ENCODE results near the gene PLEKHA1. TPM values are rescaled to one million over a fixed set of nuclear protein-coding genes. Genes with fewer than 3 reads are reported as not detected.

PLEKHA1 gene
- total RNA-seq, 1 experiment from 2014 or later, result 7.3 TPM

DNA sequence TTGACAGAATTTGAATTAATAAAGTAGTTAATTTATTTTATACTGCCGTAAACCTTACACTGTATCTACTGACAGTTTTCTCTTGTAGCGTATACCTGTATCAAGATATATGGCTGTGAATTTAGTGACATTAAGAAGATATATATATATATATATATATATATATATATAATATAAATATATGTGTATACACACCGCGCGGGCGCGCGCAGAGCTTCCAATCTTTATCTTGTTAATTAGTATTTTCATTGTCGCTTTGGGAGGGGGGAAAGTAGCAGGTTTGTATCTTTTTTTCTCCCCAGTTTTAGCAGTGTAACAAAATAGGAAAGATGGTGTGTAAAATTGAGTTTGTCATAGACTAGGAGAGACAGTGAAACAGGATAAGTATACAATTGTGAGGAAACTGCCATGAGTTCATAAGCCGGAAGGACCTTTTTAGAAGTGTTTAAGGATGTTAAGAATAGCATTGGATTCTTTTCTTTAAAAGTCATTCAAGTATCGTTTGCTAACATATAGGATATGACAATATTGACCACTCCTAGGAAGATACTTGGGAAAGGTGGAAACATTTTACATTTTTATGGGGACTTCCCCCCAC is 2.0 kb downstream of the PLEKHA1 start:
- Histone ChIP-seq H3K4me3 (ENCODE audit: low read length) (no peak overlapping the region), H3K9ac (ENCODE audit: low read length) (no peak overlapping the region), H3K9me2 (replicated peaks; ENCODE audit: insufficient read depth, low read length) (no peaks in the 10 kb centered on the region), H3K79me2 (ENCODE audit: low read length) (no peaks in the 10 kb centered on the region), H4K20me1 (ENCODE audit: insufficient read depth, low read depth, low read length) (no peaks in the 10 kb centered on the region), H3K4me2 (ENCODE audit: low read depth, low read length, poor library complexity, severe bottlenecking) (no peak overlapping the region), H3K9me3 (ENCODE audit: low read length) (no peaks in the 10 kb centered on the region), H2AFZ (ENCODE audit: low read length) (no peak overlapping the region), H3K4me1 (ENCODE audit: low read length) (peaks cover 3% of the 10 kb centered on the region; the same call in 1 of the 2 replicates), H3K27me3 (ENCODE audit: low read length) (peaks cover 2% of the 10 kb centered on the region; the same call in 1 of the 2 replicates), H3K36me3 (ENCODE audit: insufficient read depth, low read length) (no peaks in the 10 kb centered on the region), H3K27ac (ENCODE audit: low read length) (no peak overlapping the region)
- no peak for DNase-seq

DNA sequence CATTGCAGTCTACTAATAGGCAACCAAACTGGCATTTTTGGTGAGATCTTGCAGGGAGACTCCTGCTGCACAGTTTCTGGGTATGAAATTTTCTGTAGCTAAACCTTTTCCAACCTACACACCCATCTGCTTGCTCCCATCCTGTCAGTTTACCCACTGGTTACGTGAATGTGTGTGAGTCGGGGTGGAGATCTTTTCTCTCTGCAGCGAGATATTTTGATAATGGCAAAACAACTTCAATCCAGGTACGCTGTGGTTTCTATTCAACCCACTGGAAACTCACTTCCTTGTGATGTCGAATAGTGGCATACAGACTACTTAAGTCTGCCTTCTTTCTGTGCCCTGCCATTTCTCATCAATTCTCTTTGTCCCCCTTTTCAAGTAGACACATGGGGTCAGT is 4.5 kb downstream of the PLEKHA1 start:
- Histone ChIP-seq H3K27me3 (ENCODE audit: low read length) (peaks cover 2% of the 10 kb centered on the region; the same call in 1 of the 2 replicates), H3K9ac (ENCODE audit: low read length) (no peak overlapping the region), H2AFZ (ENCODE audit: low read length) (no peak overlapping the region), H4K20me1 (ENCODE audit: insufficient read depth, low read depth, low read length) (no peaks in the 10 kb centered on the region), H3K27ac (ENCODE audit: low read length) (no peak overlapping the region), H3K9me2 (replicated peaks; ENCODE audit: insufficient read depth, low read length) (no peaks in the 10 kb centered on the region), H3K4me1 (ENCODE audit: low read length) (peaks cover 3% of the 10 kb centered on the region; the same call in 1 of the 2 replicates), H3K79me2 (ENCODE audit: low read length) (no peaks in the 10 kb centered on the region), H3K36me3 (ENCODE audit: insufficient read depth, low read length) (no peaks in the 10 kb centered on the region), H3K9me3 (ENCODE audit: low read length) (no peaks in the 10 kb centered on the region), H3K4me2 (ENCODE audit: low read depth, low read length, poor library complexity, severe bottlenecking) (no peak overlapping the region), H3K4me3 (ENCODE audit: low read length) (no peak overlapping the region)
- no peak for DNase-seq

DNA sequence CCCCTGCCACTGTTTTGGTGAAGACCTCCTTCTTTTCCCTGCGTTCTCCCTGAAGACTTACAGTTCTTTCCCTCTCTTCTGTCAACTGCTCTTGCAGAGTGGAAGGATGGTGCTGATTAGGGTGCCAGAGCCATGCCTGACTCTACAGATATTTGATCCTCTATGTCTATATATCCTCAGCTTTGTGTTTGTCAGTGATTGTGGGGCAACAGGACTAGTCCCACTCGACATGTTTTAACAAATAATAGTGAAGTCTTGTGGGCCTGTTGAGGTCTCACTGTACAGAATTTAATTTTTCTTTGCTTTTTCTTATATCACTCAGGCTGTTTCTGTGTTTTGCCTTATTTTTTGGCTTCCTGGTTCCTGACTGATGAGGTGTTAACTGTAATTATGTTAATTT is 5.0 kb downstream of the PLEKHA1 start:
- Histone ChIP-seq H3K4me3 (ENCODE audit: low read length) (no peak overlapping the region), H3K36me3 (ENCODE audit: insufficient read depth, low read length) (no peaks in the 10 kb centered on the region), H2AFZ (ENCODE audit: low read length) (no peak overlapping the region), H3K79me2 (ENCODE audit: low read length) (no peaks in the 10 kb centered on the region), H3K4me2 (ENCODE audit: low read depth, low read length, poor library complexity, severe bottlenecking) (no peak overlapping the region), H3K27me3 (ENCODE audit: low read length) (peaks cover 2% of the 10 kb centered on the region; the same call in 1 of the 2 replicates), H3K9me2 (replicated peaks; ENCODE audit: insufficient read depth, low read length) (no peaks in the 10 kb centered on the region), H3K9me3 (ENCODE audit: low read length) (no peaks in the 10 kb centered on the region), H3K27ac (ENCODE audit: low read length) (no peak overlapping the region), H3K9ac (ENCODE audit: low read length) (no peak overlapping the region), H4K20me1 (ENCODE audit: insufficient read depth, low read depth, low read length) (no peaks in the 10 kb centered on the region), H3K4me1 (ENCODE audit: low read length) (peaks cover 3% of the 10 kb centered on the region; the same call in 1 of the 2 replicates)
- DNase-seq, result no peak

DNA sequence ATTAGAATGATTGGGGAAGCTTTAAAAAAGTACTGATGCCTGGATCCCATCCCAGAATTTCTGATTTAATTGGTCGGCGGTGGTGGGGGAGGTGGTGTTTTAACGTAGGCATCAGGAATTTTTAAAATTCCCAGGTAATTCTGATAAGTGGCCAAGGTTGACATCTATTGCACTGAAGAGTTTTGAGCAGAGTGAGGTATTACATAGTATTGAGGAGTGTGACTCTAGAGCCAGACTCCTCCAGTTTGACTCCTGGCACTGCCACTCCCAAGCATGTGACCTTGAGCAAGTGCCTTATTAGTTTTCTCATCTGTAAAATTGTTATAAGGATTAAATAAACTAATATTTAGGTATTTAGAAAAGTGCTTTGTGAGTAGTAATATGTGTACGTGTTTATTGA is 6.2 kb downstream of the PLEKHA1 start:
- no peak for DNase-seq
- Histone ChIP-seq H4K20me1 (ENCODE audit: insufficient read depth, low read depth, low read length) (no peaks in the 10 kb centered on the region), H3K9me2 (replicated peaks; ENCODE audit: insufficient read depth, low read length) (no peaks in the 10 kb centered on the region)

DNA sequence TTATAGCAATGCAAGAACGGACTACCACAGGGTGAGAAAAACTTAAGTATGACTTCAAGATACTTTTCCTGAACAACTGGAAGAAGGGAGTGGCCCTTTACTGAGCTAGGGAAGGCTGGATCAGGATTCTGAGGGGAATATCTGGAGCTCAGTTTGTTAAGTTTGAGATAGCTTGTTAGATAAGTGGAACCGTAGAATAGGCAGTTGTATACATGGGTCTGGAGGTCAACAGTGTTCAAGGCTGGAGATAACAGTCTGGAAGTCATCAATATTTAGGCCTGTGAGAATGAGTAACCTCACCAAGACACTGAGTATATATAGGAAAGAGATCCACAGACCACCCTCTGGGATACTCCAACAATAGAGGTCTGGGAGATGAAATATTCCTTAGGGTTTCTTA is 7.2 kb downstream of the PLEKHA1 start:
- Histone ChIP-seq H3K36me3 (ENCODE audit: insufficient read depth, low read length) (no peaks in the 10 kb centered on the region), H3K4me3 (ENCODE audit: low read length) (no peak overlapping the region), H3K4me1 (ENCODE audit: low read length) (no peaks in the 10 kb centered on the region), H3K27me3 (ENCODE audit: low read length) (peaks cover 2% of the 10 kb centered on the region; the same call in 1 of the 2 replicates), H3K27ac (ENCODE audit: low read length) (no peak overlapping the region), H3K9me2 (replicated peaks; ENCODE audit: insufficient read depth, low read length) (no peaks in the 10 kb centered on the region), H3K9ac (ENCODE audit: low read length) (no peak overlapping the region), H3K9me3 (ENCODE audit: low read length) (no peaks in the 10 kb centered on the region), H2AFZ (ENCODE audit: low read length) (no peak overlapping the region), H3K79me2 (ENCODE audit: low read length) (no peaks in the 10 kb centered on the region), H3K4me2 (ENCODE audit: low read depth, low read length, poor library complexity, severe bottlenecking) (no peak overlapping the region), H4K20me1 (ENCODE audit: insufficient read depth, low read depth, low read length) (no peaks in the 10 kb centered on the region)
- peak; percentile 36 for DNase-seq

More for the DNA sequence above, 6.2 kb downstream of the PLEKHA1 start:
- Histone ChIP-seq H3K9ac (ENCODE audit: low read length) (no peak overlapping the region), H3K4me2 (ENCODE audit: low read depth, low read length, poor library complexity, severe bottlenecking) (no peak overlapping the region), H3K36me3 (ENCODE audit: insufficient read depth, low read length) (no peaks in the 10 kb centered on the region), H2AFZ (ENCODE audit: low read length) (no peak overlapping the region), H3K4me1 (ENCODE audit: low read length) (no peaks in the 10 kb centered on the region), H3K27ac (ENCODE audit: low read length) (no peak overlapping the region), H3K79me2 (ENCODE audit: low read length) (no peaks in the 10 kb centered on the region), H3K27me3 (ENCODE audit: low read length) (peaks cover 2% of the 10 kb centered on the region; the same call in 1 of the 2 replicates), H3K9me3 (ENCODE audit: low read length) (no peaks in the 10 kb centered on the region), H3K4me3 (ENCODE audit: low read length) (no peak overlapping the region)

DNA sequence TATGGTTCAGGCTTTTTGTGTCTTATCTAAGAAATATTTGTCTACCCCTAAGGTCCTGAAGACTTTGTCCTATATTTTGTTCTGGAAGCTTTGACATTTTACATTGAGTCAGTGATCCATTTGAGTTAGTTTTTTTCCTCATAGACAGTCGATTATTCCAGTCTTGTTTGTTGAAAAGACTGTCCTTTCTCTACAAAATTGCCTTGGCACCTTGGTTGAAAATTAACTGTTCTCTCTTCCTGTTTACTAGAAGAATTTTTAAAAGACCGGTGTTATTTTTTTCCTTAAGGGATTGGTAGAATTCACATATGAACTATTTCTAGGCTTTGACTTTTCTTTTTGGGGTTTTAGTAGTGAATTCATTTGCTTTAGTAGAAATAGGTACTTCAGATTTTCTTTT is 12.0 kb downstream of the PLEKHA1 start:
- Histone ChIP-seq H3K36me3 (ENCODE audit: insufficient read depth, low read length) (no peaks in the 10 kb centered on the region), H4K20me1 (ENCODE audit: insufficient read depth, low read depth, low read length) (no peaks in the 10 kb centered on the region), H3K4me1 (ENCODE audit: low read length) (peaks cover 6% of the 10 kb centered on the region; the same call in 1 of the 2 replicates), H3K27me3 (ENCODE audit: low read length) (no peaks in the 10 kb centered on the region), H3K9me3 (ENCODE audit: low read length) (no peaks in the 10 kb centered on the region), H3K4me2 (ENCODE audit: low read depth, low read length, poor library complexity, severe bottlenecking) (no peak overlapping the region), H3K9me2 (replicated peaks; ENCODE audit: insufficient read depth, low read length) (no peaks in the 10 kb centered on the region), H2AFZ (ENCODE audit: low read length) (no peak overlapping the region), H3K4me3 (ENCODE audit: low read length) (no peak overlapping the region), H3K79me2 (ENCODE audit: low read length) (no peaks in the 10 kb centered on the region), H3K9ac (ENCODE audit: low read length) (no peak overlapping the region), H3K27ac (ENCODE audit: low read length) (no peak overlapping the region)
- no peak for DNase-seq

DNA sequence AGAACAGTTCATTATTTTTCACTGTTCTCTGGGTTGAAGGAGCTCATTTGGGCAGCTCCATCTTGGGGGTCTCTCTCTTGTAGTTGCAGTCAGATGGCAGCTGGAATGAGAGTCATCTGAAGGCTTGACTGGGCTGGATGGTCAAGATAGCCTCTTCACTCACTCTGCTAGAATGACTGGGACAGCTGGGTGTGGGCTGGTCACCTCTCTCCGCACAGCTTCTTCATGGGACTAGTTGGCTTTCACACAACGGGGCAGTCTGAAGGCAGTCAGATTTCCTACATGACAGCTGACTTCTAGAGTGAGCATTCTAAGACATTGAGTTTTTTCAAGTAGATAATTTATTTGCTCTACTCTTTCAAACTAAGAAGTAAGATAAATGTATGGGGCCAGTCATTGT is 13.1 kb downstream of the PLEKHA1 start:
- H3K9me2 ChIP-seq (replicated peaks; ENCODE audit: insufficient read depth, low read length), result no peaks in the 10 kb centered on the region
- peaks cover 11% of the 10 kb centered on the region; the same call in 1 of the 2 replicates for H3K4me1 ChIP-seq (ENCODE audit: low read length)
- H2AFZ ChIP-seq (ENCODE audit: low read length), result no peak overlapping the region
- H3K9ac ChIP-seq (ENCODE audit: low read length), result no peak overlapping the region
- no peaks in the 10 kb centered on the region for H4K20me1 ChIP-seq (ENCODE audit: insufficient read depth, low read depth, low read length)
- no peak overlapping the region for H3K4me3 ChIP-seq (ENCODE audit: low read length)
- H3K79me2 ChIP-seq (ENCODE audit: low read length), result no peaks in the 10 kb centered on the region
- DNase-seq, result no peak
- no peaks in the 10 kb centered on the region for H3K27me3 ChIP-seq (ENCODE audit: low read length)
- no peak overlapping the region for H3K4me2 ChIP-seq (ENCODE audit: low read depth, low read length, poor library complexity, severe bottlenecking)
- no peaks in the 10 kb centered on the region for H3K36me3 ChIP-seq (ENCODE audit: insufficient read depth, low read length)
- no peak overlapping the region for H3K27ac ChIP-seq (ENCODE audit: low read length)
- H3K9me3 ChIP-seq (ENCODE audit: low read length), result no peaks in the 10 kb centered on the region

DNA sequence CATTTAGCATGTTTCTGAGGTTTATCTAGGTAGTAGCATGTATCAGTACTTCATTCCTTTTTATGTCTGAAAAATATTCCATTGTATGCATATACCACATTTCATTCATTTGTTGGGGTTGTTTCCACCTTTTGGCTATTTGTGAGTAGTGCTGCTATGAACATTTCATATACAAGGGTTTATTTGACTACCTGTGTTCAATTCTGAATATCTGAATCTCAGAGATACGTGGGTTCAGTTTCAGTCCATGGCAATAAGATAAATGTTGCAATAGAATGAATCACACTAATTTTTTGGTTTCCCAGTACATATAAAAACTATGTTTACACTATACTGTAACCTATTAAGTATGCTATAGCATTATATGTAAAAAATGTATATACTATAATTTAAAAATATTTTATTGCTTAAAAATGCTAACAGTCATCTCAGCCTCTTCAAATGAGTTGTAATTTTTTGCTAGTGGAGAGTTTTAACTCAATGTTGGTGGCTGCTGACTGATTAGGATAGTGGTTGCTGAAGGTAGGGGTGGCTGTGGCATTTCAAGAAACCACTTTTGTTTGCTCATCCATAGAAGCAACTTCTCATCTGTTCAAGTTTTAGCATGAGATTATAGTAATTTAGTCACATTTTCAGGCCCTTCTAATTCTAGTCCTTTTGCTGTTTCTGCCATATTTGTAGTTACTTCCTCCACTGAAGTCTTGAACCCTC is 13.9 kb downstream of the PLEKHA1 start:
- Histone ChIP-seq H3K9me2 (replicated peaks; ENCODE audit: insufficient read depth, low read length) (no peaks in the 10 kb centered on the region), H3K27ac (ENCODE audit: low read length) (no peak overlapping the region), H3K27me3 (ENCODE audit: low read length) (no peaks in the 10 kb centered on the region), H3K9ac (ENCODE audit: low read length) (no peak overlapping the region), H4K20me1 (ENCODE audit: insufficient read depth, low read depth, low read length) (no peaks in the 10 kb centered on the region), H3K4me3 (ENCODE audit: low read length) (no peak overlapping the region), H3K36me3 (ENCODE audit: insufficient read depth, low read length) (no peaks in the 10 kb centered on the region), H3K9me3 (ENCODE audit: low read length) (no peaks in the 10 kb centered on the region), H3K4me1 (ENCODE audit: low read length) (peaks cover 11% of the 10 kb centered on the region; the same call in 1 of the 2 replicates), H3K4me2 (ENCODE audit: low read depth, low read length, poor library complexity, severe bottlenecking) (no peak overlapping the region), H2AFZ (ENCODE audit: low read length) (no peak overlapping the region), H3K79me2 (ENCODE audit: low read length) (no peaks in the 10 kb centered on the region)
- DNase-seq, result no peak

Data from Karpas-422 (cell line).